GM18870 (cell line): ENCODE data around the gene SPPL3.

Source experiments
- ATAC-seq: cut with Tn5 transposase; IDR thresholded peaks from one replicate; pipeline ENCODE4 v1.9.1; 2021; ENCODE audit warnings: moderate library complexity; ENCODE audit not compliant: unreplicated experiment

SPPL3 gene

GRCh38 chr12:120874547-120875245 lies 29.5 kb downstream of the SPPL3 start:
- no peak for ATAC-seq

DNA sequence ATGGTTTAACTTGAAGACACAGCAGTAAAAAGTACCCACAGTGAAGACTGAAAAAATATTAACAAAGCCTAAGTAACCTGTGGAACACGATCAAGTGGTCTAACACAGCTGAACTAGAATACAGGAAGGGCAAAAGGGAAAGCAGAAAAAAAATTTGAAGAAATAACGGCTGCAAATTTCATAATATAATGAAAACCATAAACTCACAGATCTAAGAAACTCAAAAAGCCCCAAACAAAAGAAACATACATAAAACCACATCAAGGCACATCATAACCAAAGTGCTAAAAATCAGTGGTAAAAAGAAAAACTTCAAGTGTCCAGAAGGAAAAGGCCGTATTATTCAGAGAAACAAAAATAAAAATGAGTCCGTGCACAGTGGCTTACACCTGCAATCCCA lies 30.9 kb downstream of the SPPL3 start:
- ATAC-seq: no peak

- no peak for ATAC-seq
These were observed 31.7 kb downstream of the SPPL3 start for GRCh38 chr12:120872487-120872886.

- no peak for ATAC-seq
These were observed 33.7 kb downstream of the SPPL3 start for GRCh38 chr12:120870415-120870814.

DNA sequence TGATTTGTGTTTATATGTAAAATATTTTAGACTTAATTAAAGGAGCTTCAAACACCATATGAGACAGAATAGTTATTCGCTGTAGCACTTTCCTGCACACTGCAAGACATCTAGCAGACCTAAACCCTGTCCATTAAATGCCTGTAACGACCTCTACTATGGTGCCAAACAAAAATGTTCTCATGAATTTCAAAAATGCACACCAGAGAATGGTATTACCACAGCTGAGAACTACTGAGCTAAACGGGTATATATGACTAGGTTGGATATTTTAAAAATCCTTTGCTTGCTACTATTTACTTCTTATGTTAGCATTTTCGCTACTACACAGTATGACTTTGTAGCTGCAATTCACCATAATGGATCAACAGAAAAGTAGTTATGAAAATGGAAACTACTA lies 34.8 kb downstream of the SPPL3 start:
- no peak for ATAC-seq

DNA sequence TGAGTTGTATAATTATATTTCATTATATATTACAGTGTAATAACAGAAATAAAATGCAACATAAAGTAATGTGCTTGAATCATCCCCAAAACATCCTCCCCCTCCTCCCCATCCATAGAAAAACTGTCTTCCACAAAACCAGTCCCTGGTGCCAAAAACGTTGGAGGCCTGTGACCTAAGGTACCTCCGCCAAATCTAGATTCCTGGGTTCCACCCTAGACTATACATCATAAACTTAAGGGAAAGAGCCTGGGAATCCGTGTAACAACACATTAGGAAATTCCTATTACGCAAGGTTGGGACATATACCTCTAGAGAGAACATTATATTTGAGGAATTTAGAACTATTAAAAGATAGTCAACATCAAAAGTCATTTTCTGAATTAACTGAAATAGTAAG lies 38.0 kb downstream of the SPPL3 start:
- ATAC-seq: no peak

GRCh38 chr12:120865098-120865497 lies 39.1 kb downstream of the SPPL3 start:
- ATAC-seq: no peak

DNA sequence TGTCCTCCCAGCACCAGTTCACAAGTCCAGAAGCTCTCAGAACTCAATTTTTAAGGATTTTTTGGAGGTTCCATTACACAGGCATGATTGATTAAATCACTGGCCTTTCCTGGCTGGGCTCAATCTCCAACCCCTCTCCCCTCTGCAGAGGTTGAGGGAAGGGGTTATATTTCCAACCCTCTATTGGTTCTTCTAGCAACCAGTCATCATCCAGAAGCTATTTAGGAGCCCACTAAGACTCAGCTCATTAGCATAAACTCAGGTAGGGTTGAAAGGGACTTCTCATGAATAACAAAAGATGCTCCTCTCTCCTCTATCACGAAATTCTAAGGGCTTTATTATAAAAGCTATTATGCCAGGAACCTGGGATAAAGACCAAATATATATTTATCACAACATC lies 41.5 kb downstream of the SPPL3 start:
- ATAC-seq: no peak

DNA sequence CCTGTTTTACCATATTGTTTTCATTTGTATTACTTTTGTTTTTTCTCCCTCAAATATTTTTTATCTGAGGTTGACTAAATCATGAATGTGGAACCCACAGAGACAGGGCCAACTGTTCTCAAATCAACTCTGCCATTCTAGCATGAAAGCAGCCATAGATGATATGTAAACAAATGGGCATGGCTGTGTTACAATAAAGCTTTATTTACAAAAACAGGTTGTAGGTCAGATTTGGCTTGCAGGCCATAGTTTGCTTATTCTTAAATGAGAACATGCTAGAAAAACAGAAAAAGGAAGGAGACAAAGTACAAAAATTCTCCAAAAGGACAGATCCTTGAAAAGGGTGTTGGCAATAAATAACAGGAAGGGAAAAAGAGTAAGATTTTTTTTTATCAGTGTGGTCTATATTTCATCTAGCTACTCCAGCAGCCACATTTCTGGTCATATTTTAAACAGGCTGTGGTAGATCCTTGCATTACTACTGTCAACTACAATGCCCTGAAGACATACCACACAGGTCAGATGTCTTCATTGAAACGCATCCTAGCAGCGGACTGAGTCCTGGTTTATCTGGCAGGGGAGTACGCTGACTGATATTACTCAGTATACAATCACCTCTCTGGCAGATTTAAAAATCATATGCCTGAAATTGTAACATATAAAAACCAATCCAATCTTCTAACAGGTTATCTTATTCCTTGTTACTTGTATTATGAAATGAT lies 42.9 kb downstream of the SPPL3 start:
- ATAC-seq: no peak

- no peak for ATAC-seq
These were observed 45.7 kb downstream of the SPPL3 start for GRCh38 chr12:120858306-120859088.

DNA sequence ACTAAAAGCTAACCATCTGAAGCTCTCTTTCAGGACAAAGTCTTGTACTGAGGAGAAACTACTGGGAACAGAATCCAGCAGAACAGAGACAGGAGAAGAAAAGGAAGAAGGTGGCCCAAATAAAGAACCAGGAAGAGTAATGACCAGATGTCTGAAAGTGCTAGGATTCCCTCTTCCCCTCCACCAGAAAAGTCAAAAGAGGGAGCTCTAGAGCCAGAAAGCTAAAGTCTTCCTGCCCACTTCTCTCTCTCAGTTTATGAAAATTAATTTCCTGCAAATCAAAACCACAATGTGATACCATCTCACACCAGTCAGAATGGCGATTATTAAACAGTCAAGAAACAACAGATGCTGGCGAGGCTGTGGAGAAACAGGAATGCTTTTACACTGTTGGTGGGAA lies 47.2 kb downstream of the SPPL3 start:
- no peak for ATAC-seq

- ATAC-seq: no peak
These were observed 48.2 kb downstream of the SPPL3 start for GRCh38 chr12:120855823-120856588.

GRCh38 chr12:120854804-120855203 lies 49.4 kb downstream of the SPPL3 start:
- ATAC-seq: no peak

DNA sequence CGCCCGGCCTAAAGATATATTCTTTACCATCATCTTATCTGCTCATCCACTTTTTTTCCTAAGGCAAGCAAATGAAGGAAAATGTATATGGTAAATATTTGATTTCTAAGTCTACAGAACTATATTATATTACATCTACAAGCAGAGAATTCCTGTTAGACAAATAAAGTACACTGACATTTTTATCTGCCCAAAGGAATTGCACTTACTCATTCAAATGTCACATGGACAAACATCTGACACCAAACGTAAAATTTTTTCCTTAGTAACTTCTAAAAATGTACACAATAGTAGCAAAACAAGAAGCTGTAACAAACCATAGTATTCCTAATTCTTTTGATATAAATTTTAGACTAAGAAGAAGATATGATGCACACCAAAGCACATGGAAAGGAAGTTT lies 51.0 kb downstream of the SPPL3 start:
- ATAC-seq: no peak

DNA sequence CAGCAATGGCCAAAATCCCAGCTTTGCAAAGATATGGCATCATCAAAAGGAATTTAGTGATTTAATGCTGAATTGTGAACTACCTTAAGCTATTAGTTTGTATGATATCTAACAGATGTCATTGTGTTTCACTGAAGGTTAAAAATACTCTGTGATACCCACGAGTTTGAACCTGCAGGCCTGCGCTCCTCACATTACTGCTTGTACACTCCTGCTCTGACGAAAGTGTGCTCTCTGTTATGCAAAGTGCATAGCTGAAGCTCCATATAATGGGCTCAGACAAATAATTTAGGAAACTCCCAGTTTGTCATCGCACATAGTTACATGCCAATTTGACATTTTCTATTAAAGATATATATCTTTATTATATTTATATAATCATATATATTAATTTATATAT lies 52.2 kb downstream of the SPPL3 start:
- no peak for ATAC-seq

- peak; percentile 41 for ATAC-seq
These were observed 52.7 kb downstream of the SPPL3 start for GRCh38 chr12:120851444-120851843.

GRCh38 chr12:120849765-120850164 lies 54.4 kb downstream of the SPPL3 start:
- no peak for ATAC-seq

DNA sequence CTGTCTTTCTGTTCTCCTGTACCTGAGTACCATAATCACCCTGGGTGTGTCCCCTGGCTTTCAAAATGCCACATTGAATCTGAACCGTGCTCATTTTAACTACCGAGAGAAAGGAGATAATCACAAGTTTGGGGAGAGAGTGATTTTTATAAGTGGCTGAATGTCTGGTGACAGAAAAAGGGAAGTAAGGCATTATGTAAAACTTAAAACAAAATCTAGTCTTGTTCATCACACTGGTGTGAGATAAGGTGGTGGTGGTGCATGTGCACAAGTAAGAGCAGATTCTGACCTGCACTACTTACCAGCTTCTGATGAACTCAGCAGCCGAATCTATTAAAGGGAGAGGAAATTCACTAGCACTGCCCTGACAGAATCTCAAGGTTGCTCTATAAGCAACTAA lies 56.3 kb downstream of the SPPL3 start:
- no peak for ATAC-seq

DNA sequence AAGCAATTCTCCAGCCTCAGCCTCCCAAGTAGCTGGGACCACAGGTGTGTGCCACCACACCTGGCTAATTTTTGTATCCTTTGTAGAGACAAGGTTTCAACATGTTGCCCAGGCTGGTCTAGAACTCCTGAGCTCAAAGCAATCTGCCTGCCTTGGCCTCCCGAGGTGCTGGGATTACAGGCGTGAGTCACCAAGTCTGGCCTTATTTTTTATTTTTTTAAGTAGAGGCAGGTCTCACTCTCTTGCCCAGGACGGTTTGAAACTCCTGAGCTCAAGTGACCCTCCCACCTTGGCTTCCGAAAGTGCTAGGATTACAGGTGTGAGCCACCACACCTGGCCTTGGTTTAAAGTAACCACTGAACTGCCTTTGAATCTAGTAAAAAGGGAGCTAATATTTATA lies 56.8 kb downstream of the SPPL3 start:
- no peak for ATAC-seq

DNA sequence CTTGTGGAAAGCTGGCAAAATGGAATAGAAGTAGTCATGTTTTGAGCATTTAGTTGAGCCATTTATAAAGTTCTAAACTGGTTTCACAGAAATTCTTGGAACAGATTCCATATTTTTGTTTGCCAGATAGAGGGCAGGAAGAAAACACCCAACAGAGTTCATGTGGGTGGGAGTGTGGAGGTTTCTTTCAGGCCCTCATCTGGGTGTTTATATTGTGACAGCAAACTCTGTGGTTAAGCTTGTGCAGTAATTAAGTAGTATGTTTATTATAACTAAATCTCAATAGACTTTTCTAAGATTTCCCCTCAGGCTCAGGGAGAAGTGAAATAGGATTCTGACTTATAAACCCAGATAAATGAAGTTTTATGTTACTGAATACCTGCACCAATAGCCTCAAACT lies 57.4 kb downstream of the SPPL3 start:
- no peak for ATAC-seq

DNA sequence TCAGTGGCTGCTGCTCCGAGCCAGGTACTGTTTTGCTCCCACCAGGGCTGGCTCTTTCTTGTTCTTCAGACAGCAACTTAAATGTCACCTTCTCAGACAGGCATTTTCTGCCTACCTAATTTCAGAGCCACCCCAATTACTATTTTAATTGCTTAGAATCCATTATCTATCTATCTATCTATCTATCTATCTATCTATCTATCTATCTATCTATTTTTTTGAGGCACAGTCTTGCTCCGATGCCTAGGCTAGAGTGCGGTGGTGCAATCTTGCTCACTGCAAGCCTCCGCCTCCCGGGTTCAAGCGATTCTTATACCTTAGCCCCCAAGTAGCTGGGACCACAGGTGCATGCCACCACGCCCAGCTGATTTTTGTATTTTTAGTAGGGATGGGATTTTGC lies 58.5 kb downstream of the SPPL3 start:
- ATAC-seq: no peak
